ENCODE measurements around the gene THBS2. TPM values are rescaled to one million over a fixed set of nuclear protein-coding genes. Genes with fewer than 3 reads are reported as not detected.

Gene THBS2
- total RNA-seq, 4 donors from 2014 or later: 5.4 to 28.3 (median 16.3) TPM

DNA sequence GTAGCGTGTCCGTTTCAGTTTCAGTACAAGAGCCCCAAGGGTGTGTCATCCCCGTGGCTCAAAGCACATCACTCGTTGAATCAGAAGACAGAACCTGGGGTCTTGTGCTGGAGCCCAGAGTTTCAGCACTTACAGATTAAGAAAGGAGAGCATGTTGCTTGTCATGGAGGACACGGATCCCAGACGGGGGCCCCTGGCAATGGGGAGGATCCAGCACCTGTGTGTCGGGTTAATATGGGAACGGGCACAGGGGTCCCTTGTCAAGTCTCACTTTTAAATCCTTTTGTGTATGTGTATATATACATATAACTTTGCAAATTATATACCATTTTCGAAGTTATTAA is 23.4 kb downstream of the THBS2 start:
- H3K27ac ChIP-seq: no peak overlapping the region
- H3K4me1 ChIP-seq: no peaks in the 10 kb centered on the region
- peaks cover 0 to 5% (median 0%) of the 10 kb centered on the region in 4 donors for H3K9me3 ChIP-seq
- DNase-seq: no peak
- TF ChIP-seq, protein P1, sequence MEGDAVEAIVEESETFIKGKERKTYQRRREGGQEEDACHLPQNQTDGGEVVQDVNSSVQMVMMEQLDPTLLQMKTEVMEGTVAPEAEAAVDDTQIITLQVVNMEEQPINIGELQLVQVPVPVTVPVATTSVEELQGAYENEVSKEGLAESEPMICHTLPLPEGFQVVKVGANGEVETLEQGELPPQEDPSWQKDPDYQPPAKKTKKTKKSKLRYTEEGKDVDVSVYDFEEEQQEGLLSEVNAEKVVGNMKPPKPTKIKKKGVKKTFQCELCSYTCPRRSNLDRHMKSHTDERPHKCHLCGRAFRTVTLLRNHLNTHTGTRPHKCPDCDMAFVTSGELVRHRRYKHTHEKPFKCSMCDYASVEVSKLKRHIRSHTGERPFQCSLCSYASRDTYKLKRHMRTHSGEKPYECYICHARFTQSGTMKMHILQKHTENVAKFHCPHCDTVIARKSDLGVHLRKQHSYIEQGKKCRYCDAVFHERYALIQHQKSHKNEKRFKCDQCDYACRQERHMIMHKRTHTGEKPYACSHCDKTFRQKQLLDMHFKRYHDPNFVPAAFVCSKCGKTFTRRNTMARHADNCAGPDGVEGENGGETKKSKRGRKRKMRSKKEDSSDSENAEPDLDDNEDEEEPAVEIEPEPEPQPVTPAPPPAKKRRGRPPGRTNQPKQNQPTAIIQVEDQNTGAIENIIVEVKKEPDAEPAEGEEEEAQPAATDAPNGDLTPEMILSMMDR (IDR thresholded peaks at IDR 0.05): no peak
- TF ChIP-seq POLR2A (IDR thresholded peaks at IDR 0.05): no peak
- no peaks in the 10 kb centered on the region for H3K36me3 ChIP-seq
- no peaks in the 10 kb centered on the region for H3K27me3 ChIP-seq
- no peak overlapping the region for H3K4me3 ChIP-seq

DNA sequence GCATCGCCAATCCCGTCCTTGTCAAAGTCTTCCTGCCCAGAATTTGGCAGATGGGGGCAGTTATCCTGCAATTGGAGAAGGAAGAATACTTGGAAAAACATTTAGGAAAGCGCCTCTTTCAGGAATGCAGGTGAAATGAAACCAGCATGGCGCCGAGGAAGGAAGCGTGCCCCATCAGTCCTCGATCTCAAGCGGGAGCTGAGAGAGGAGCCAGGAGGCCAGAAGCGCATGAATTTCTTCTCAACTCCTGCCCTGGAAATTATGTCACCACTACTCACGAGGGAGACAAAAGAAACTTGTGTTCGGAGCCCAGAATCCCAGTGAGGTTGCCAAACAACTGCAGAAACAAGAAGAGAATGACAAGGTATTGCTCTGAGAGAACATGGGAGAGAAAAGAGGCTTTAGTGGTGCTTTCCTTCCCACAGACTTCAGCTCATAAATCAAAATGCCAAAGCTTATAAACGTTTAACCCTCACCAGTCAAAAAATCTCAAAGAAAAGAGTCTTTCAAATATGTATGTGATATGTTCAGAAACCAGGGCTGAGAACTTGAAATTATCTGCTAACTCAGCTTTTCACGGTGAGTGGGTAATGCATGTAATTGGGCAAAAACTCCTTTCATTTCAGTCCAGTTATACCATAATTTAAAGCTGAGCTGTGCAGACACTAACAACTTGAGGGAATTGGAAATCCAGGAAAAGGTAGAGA is 23.9 kb downstream of the THBS2 start:
- no peak overlapping the region for H3K27ac ChIP-seq
- H3K27me3 ChIP-seq: no peaks in the 10 kb centered on the region
- DNase-seq: no peak
- no peaks in the 10 kb centered on the region for H3K36me3 ChIP-seq
- TF ChIP-seq, protein P1 (IDR thresholded peaks at IDR 0.05): no peak
- TF ChIP-seq POLR2A (IDR thresholded peaks at IDR 0.05): no peak
- peaks cover 0 to 5% (median 0%) of the 10 kb centered on the region in 4 donors for H3K9me3 ChIP-seq
- H3K4me3 ChIP-seq: no peak overlapping the region
- H3K4me1 ChIP-seq: no peaks in the 10 kb centered on the region

DNA sequence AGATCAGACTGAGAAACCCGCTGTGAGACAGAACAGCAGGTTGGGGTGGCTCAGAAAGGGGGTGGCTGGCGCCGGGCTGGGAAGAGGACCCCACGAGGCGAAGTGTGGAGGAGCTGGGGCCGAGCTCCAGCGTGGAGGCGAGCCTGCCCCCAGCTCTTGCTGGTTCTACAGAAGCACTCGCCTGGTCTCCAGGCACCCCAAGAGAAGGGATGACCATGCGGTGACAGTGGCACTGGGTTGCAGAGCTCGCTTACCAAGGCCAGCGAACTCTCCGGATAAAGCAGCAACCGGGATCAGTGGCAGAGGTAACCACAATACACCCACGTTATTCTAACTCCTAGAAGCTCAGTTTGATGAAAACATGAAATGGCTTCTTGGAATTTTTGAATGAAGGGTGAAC is 26.5 kb downstream of the THBS2 start:
- TF ChIP-seq POLR2A (IDR thresholded peaks at IDR 0.05): no peak
- TF ChIP-seq, protein P1 (IDR thresholded peaks at IDR 0.05): no peak
- H3K36me3 ChIP-seq: no peaks in the 10 kb centered on the region
- H3K4me3 ChIP-seq: no peak overlapping the region
- H3K27me3 ChIP-seq: no peaks in the 10 kb centered on the region
- DNase-seq: no peak
- H3K27ac ChIP-seq: no peak overlapping the region
- no peaks in the 10 kb centered on the region for H3K4me1 ChIP-seq
- H3K9me3 ChIP-seq: no peaks in the 10 kb centered on the region

DNA sequence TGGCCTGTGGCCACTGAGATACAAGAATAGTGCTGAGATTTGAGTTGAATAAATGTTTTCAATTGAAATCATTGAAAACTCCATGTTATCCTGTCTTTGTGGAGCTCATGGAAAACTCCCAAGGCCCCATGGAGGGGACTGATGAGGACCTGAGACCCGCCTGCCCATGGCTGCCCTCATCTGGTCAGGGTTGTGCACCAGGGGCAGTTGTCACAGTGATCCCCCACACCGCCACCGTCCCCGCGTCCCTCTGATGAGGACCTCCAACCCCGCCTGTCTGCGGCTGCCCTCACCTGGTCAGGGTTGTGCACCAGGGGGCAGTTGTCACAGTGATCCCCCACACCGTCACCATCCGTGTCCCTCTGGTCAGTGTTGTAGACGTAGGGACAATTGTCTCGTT is 27.8 kb downstream of the THBS2 start:
- Histone ChIP-seq H3K4me1 (no peaks in the 10 kb centered on the region), H3K36me3 (no peaks in the 10 kb centered on the region), H3K9me3 (no peaks in the 10 kb centered on the region), H3K27ac (no peak overlapping the region), H3K27me3 (no peaks in the 10 kb centered on the region), H3K4me3 (no peak overlapping the region)
- DNase-seq: no peak
- no peak for TF ChIP-seq POLR2A (IDR thresholded peaks at IDR 0.05)
- TF ChIP-seq, protein P1 (IDR thresholded peaks at IDR 0.05): no peak

DNA sequence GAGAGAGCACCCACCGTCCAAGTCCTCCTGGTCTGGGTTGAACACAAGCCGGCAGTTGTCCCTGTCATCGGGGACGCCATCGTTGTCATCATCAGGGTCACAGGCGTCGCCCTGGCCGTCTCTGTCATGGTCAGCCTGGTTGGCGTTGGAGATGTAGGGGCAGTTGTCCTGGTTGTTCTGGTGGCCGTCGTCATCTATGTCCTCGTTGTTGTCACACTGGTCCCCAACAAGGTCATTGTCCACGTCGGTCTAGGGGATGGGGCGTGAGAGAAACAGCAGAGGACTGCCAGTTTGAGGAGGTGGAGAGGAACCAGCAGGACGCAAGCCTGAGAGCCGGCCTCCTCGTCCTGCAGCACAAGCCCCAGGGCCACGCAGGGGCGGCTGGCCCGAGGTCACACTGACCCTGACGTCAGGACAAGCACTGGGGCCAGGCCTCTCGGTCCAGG is 28.5 kb downstream of the THBS2 start:
- no peaks in the 10 kb centered on the region for H3K36me3 ChIP-seq
- no peak for TF ChIP-seq POLR2A (IDR thresholded peaks at IDR 0.05)
- TF ChIP-seq, protein P1 (IDR thresholded peaks at IDR 0.05): no peak
- no peak overlapping the region for H3K27ac ChIP-seq
- no peaks in the 10 kb centered on the region for H3K4me1 ChIP-seq
- H3K27me3 ChIP-seq: no peaks in the 10 kb centered on the region
- DNase-seq: no peak
- no peak overlapping the region for H3K4me3 ChIP-seq
- H3K9me3 ChIP-seq: no peaks in the 10 kb centered on the region

All from Peyer's patch (tissue), 4 donors.